Stomach (tissue), 4 donors: Measurements from ENCODE around the gene ELMOD3.

Experiments used
- POLR2A ChIP-seq, 4 donors: fragments of 450-650 bp; IDR thresholded peaks; one replicate each; pipeline ENCODE4 v1.6.1; 2016; ENCODE audit warnings: antibody characterized with exemption in 4 of 4, control low read depth in 2 of 4, mild to moderate bottlenecking in 1 of 4, moderate library complexity in 1 of 4
- TF ChIP-seq, protein P1 (sequence below), 7 experiments: fragments of 450-650 bp in 4 of 7; fragments of 200-600 bp in 3 of 7; sonication (generic) in 3 of 7; IDR thresholded peaks; one replicate each; pipeline ENCODE4 v1.5.1; 2016 to 2019; ENCODE audit warnings: antibody characterized with exemption in 7 of 7, control low read depth in 2 of 7, mild to moderate bottlenecking in 1 of 7

DNA sequence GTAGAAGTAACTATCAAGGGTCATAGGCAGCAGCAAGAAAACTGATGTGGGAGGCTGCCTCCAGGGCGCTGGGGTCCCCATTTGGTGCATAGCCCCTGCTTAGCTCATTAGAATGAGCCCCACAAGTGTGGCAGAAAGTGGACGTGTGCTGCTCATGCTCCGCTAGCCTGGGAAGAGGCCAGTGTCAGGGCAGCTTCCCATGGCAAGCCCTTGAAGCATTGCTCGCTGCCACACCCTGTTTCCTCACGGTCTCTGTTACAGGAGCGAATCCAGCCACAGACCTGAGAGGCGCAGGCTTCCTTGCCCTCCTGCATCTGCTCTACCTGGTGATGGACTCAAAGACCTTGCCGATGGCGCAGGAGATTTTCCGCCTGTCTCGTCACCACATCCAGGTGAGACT, 22.5 kb downstream of the ELMOD3 start:
- TF ChIP-seq, protein P1, sequence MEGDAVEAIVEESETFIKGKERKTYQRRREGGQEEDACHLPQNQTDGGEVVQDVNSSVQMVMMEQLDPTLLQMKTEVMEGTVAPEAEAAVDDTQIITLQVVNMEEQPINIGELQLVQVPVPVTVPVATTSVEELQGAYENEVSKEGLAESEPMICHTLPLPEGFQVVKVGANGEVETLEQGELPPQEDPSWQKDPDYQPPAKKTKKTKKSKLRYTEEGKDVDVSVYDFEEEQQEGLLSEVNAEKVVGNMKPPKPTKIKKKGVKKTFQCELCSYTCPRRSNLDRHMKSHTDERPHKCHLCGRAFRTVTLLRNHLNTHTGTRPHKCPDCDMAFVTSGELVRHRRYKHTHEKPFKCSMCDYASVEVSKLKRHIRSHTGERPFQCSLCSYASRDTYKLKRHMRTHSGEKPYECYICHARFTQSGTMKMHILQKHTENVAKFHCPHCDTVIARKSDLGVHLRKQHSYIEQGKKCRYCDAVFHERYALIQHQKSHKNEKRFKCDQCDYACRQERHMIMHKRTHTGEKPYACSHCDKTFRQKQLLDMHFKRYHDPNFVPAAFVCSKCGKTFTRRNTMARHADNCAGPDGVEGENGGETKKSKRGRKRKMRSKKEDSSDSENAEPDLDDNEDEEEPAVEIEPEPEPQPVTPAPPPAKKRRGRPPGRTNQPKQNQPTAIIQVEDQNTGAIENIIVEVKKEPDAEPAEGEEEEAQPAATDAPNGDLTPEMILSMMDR (IDR thresholded peaks at IDR 0.05): no peak
- no peak for TF ChIP-seq POLR2A (IDR thresholded peaks at IDR 0.05)
